OCI-LY7 (cell line): Measurements from ENCODE around the gene CWC25.

Source experiments
- CTCF ChIP-seq: fragments of 200-600 bp; sonication (generic); conservative IDR thresholded peaks from 2 replicates; pipeline ENCODE4 v1.5.1; 2014; ENCODE audit warnings: mild to moderate bottlenecking, antibody characterized with exemption, low read length, moderate library complexity, mixed read lengths
- EZH2phosphoT487 ChIP-seq: fragments of 200-600 bp; sonication (generic); IDR thresholded peaks from 2 replicates; pipeline ENCODE4 v1.6.1; 2018; ENCODE audit warnings: low read depth, borderline replicate concordance, mild to moderate bottlenecking, mixed run types, antibody characterized with exemption, low read length, moderate library complexity, mixed read lengths

GRCh38 chr17:38789185-38789584 is 35.9 kb downstream of the CWC25 start:
- TF ChIP-seq CTCF (no peak), EZH2phosphoT487 (no peak)
